HepG2 (cell line): Measurements from ENCODE around the gene PKD1L1. TPM values are rescaled to one million over a fixed set of nuclear protein-coding genes. Genes with fewer than 3 reads are reported as not detected.

Experiments
- ATF2 ChIP-seq: sonication (generic); formaldehyde crosslinking; IDR thresholded peaks from 2 replicates; pipeline ENCODE4 v1.4.0; 2020; ENCODE audit warnings: missing genetic modification reagents
- BATF2 ChIP-seq: sonication (generic); formaldehyde crosslinking; IDR thresholded peaks from 2 replicates; pipeline ENCODE4 v1.8.0; 2022; ENCODE audit warnings: mild to moderate bottlenecking, missing genetic modification reagents, moderate library complexity
- IRF2 ChIP-seq: IDR thresholded peaks from 2 replicates; pipeline ENCODE4 v1.6.1; 2018; ENCODE audit warnings: missing genetic modification reagents, missing compliant biosample characterization
- MAFK ChIP-seq, 2 experiments: IDR thresholded peaks in 1 of 2; conservative IDR thresholded peaks in 1 of 2; 2 replicates each; pipeline ENCODE4 v1.6.1; 2011; ENCODE audit warnings: improper control_type of control experiment in 2 of 2, low read length in 2 of 2
- MTERF4 ChIP-seq: sonication (generic); formaldehyde crosslinking; IDR thresholded peaks from 2 replicates; pipeline ENCODE4 v1.8.0; 2023; ENCODE audit warnings: mild to moderate bottlenecking, missing genetic modification reagents
- PATZ1 ChIP-seq: sonication (generic); formaldehyde crosslinking; IDR thresholded peaks from 2 replicates; pipeline ENCODE4 v1.4.0; 2020; ENCODE audit warnings: missing genetic modification reagents
- PRMT3 ChIP-seq: sonication (generic); formaldehyde crosslinking; IDR thresholded peaks from 2 replicates; pipeline ENCODE4 v1.8.1; 2022; ENCODE audit warnings: low read depth, mild to moderate bottlenecking, moderate library complexity, missing genetic modification reagents, borderline replicate concordance
- RAD21 ChIP-seq: fragments of 450-650 bp; formaldehyde crosslinking; IDR thresholded peaks from 2 replicates; pipeline ENCODE4 v1.5.0; 2020; ENCODE audit warnings: mild to moderate bottlenecking
- SP140L ChIP-seq: sonication (generic); formaldehyde crosslinking; IDR thresholded peaks from 2 replicates; pipeline ENCODE4 v1.4.0; 2020; ENCODE audit warnings: missing genetic modification reagents, borderline replicate concordance
- TCF7 ChIP-seq: sonication (generic); IDR thresholded peaks from 2 replicates; pipeline ENCODE4 v1.6.1; 2016; ENCODE audit warnings: antibody characterized with exemption, low read depth
- TFAP4 ChIP-seq: sonication (generic); IDR thresholded peaks from 2 replicates; pipeline ENCODE4 v1.6.1; 2016; ENCODE audit warnings: low read depth, borderline replicate concordance
- TIGD3 ChIP-seq: sonication (generic); formaldehyde crosslinking; IDR thresholded peaks from 2 replicates; pipeline ENCODE4 v1.5.1; 2020; ENCODE audit warnings: mild to moderate bottlenecking, missing genetic modification reagents, borderline replicate concordance
- TOPORS ChIP-seq: sonication (generic); formaldehyde crosslinking; IDR thresholded peaks from 2 replicates; pipeline ENCODE4 v1.8.0; 2023; ENCODE audit warnings: mild to moderate bottlenecking, missing genetic modification reagents
- ZBTB3 ChIP-seq: sonication (generic); formaldehyde crosslinking; IDR thresholded peaks from 2 replicates; pipeline ENCODE4 v1.4.0; 2020; ENCODE audit warnings: low read depth, mild to moderate bottlenecking, moderate library complexity, missing genetic modification reagents, borderline replicate concordance
- ZFY ChIP-seq: sonication (generic); formaldehyde crosslinking; IDR thresholded peaks from 2 replicates; pipeline ENCODE4 v1.4.0; 2020; ENCODE audit warnings: missing genetic modification reagents
- ZNF121 ChIP-seq: sonication (generic); formaldehyde crosslinking; IDR thresholded peaks from 2 replicates; pipeline ENCODE4 v1.5.0; 2020; ENCODE audit warnings: mild to moderate bottlenecking, missing genetic modification reagents
- ZNF17 ChIP-seq: sonication (generic); formaldehyde crosslinking; IDR thresholded peaks from 2 replicates; pipeline ENCODE4 v1.5.0; 2020; ENCODE audit warnings: mild to moderate bottlenecking, missing genetic modification reagents
- ZNF230 ChIP-seq: sonication (generic); formaldehyde crosslinking; IDR thresholded peaks from 2 replicates; pipeline ENCODE4 v1.4.0; 2020; ENCODE audit warnings: mild to moderate bottlenecking, missing genetic modification reagents
- ZNF547 ChIP-seq: sonication (generic); formaldehyde crosslinking; IDR thresholded peaks from 2 replicates; pipeline ENCODE4 v1.5.1; 2020; ENCODE audit warnings: mild to moderate bottlenecking, missing genetic modification reagents
- ZNF703 ChIP-seq: sonication (generic); formaldehyde crosslinking; IDR thresholded peaks from 2 replicates; pipeline ENCODE4 v1.5.1; 2020; ENCODE audit warnings: missing genetic modification reagents, mild to moderate bottlenecking, moderate library complexity, borderline replicate concordance
- ZNF740 ChIP-seq: sonication (generic); formaldehyde crosslinking; IDR thresholded peaks from 2 replicates; pipeline ENCODE4 v1.4.0; 2020; ENCODE audit warnings: missing genetic modification reagents
- ZNF792 ChIP-seq: IDR thresholded peaks from 2 replicates; pipeline ENCODE4 v1.6.1; 2016
- polyA plus RNA-seq, 8 experiments: library from polyadenylated mRNA; depleted of rRNA in 3 of 8; stranded (reverse) in 7 of 8; unstranded in 1 of 8; fragments of >200 nt; fragmentation: Illumina TruSeq in 4 of 8; extraction: Trizol in 4 of 8; gene quantifications; 2 replicates each; pipeline versions ENCODE4 v1.2.1 to v1.2.3, GENCODE V29; 2011 to 2016; ENCODE audit warnings: low read depth in 4 of 8, missing spikeins in 1 of 8, mixed read lengths in 1 of 8; ENCODE audit not compliant: insufficient read depth in 1 of 8
- total RNA-seq, 5 experiments: library from RNA; depleted of rRNA; stranded (reverse); fragments of >200 nt; fragmentation: Illumina TruSeq; extraction: Trizol; gene quantifications; 2 replicates each; pipeline ENCODE4 v1.2.3, GENCODE V29; 2016; ENCODE audit warnings: low read depth in 1 of 5

The PKD1L1 gene
- total and polyA plus RNA-seq, 2 of the 13 experiments (the other 11 are each of a cell fraction or from before 2014, with no cell fraction given): 0.01 TPM; not detected in 1

GRCh38 chr7:47734287-47734948 is 213.8 kb downstream of the PKD1L1 start (continued):
- TF ChIP-seq PATZ1 (CRISPR knock-in tag) (peak; percentile 92), TFAP4 (no peak; the same call in 1 of the 2 replicates), TOPORS (CRISPR knock-in tag) (no peak), MTERF4 (CRISPR knock-in tag) (peak; percentile 21; the same call in 1 of the 2 replicates), TCF7 (peak; percentile 83), RAD21 (CRISPR knock-in tag) (peak; percentile 49), MAFK (conservative IDR thresholded peaks at IDR 0.05 in 1 of 2, IDR thresholded peaks at IDR 0.05 in 1 of 2; ENCODE audit: low read length in 2 of 2) (peak; percentile 80 to 94), ATF2 (CRISPR knock-in tag) (peak; percentile 83), ZNF17 (CRISPR knock-in tag) (no peak), ZNF740 (CRISPR knock-in tag) (no peak), ZFY (peak; percentile 29; the same call in 1 of the 2 replicates), TIGD3 (CRISPR knock-in tag) (no peak), IRF2 (CRISPR knock-in tag) (peak; percentile 57), ZNF547 (CRISPR knock-in tag) (no peak), BATF2 (CRISPR knock-in tag) (no peak), SP140L (CRISPR knock-in tag) (no peak), PRMT3 (CRISPR knock-in tag) (no peak), ZBTB3 (CRISPR knock-in tag) (no peak), ZNF230 (0 out of 2 replicates have a peak, but pooled peaks have one; percentile 2), ZNF703 (CRISPR knock-in tag) (no peak), ZNF792 (CRISPR knock-in tag) (0 out of 2 replicates have a peak, but pooled peaks have one; percentile 49), ZNF121 (CRISPR knock-in tag) (peak; percentile 79)
